ENCODE results near the gene GLYR1. TPM values are rescaled to one million over a fixed set of nuclear protein-coding genes. Genes with fewer than 3 reads are reported as not detected.
A peak's percentile ranks its signal among the peaks of the same experiment; 100 is the strongest.

GLYR1 gene
- total RNA-seq, 1 donor from 2014 or later, result 49.9 TPM

GRCh38 chr16:4879049-4879448, 32.0 kb upstream of the GLYR1 start:
- no peak for ATAC-seq

- peak; percentile 11 for ATAC-seq
These were observed 30.2 kb upstream of the GLYR1 start for GRCh38 chr16:4877380-4877685.

DNA sequence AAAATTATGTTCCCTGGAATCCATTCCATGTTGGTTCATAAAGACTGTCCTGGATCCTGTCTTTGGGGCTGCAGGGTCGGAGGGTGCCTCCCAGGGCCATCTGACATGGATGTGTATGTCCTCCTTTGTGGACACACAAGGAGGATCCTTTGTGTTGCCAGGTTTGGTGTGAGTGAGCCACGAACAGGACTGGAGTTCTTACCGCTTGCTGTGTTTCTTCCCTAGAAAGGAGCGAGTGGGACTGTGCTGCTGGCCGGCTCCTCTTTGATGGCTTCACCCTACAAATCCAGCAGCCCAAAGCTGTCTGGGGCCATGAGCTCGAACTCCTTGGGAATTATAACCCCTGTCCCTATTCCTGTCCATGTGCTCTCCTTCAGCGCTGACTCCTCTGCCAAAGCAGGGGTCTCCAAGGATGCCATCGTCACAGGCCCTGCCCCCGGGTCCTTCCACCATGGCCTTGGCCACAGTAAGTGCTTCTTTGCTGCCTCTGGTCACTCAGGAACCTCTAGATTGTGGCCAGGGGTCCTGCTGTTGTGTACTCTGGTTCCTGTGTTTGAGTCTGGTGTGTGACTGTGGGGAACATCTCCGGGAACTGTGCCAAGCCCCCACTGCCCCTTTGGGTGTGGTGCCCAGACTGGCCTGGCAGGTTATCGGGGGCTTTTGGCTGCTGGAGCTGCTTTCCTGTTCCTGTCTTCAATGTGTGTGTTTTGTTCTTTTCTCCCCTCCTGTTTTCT, 29.7 kb upstream of the GLYR1 start:
- ATAC-seq, result peak; percentile 5

DNA sequence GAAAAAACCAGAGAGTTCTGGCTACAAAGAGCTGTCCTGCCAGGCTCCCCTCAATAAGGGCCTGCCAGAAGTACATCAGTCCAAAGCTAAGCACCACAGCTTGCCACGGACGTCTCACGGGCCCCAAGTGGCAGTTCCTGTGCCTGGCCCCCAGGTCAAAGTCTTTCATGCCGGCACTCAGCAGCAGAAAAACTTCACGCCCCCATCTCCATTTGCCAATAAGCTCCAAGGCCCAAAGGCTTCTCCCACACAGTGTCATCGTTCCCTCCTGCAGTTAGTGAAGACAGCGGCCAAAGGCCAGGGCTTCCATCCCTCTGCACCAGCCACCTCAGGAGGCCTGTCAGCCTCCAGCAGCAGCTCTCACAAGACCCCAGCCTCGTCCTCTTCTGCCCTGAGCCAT, 27.6 kb upstream of the GLYR1 start:
- ATAC-seq, result no peak

- no peak for ATAC-seq
These were observed 26.0 kb upstream of the GLYR1 start for GRCh38 chr16:4873091-4873490.

GRCh38 chr16:4871071-4871470, 24.0 kb upstream of the GLYR1 start:
- no peak for ATAC-seq

DNA sequence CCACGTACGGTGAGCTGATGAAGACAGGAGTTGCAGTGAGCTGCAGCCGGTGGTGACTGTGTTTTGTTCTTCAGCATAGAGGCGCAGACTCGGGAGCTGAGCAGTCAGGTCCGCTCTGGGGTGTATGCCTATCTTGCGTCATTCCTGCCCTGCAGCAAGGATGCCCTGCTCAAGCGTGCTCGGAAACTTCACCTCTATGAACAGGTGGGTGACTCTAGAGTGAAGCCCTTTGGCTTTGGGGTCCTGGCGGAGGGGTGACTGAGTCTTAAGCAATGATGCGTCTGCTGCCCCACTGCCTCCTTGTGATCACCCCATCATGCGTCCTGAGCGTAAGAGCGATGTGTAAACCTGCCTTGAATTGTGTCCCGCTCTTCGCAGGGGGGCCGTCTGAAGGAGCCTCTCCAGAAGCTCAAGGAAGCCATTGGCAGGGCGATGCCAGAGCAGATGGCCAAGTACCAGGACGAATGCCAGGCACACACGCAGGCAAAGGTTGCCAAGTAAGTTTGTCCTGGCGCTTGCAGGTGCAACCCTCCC, 23.1 kb upstream of the GLYR1 start:
- ATAC-seq, result peak; percentile 34

- ATAC-seq, result peak; percentile 66
These were observed 22.2 kb upstream of the GLYR1 start for GRCh38 chr16:4869147-4869805.

DNA sequence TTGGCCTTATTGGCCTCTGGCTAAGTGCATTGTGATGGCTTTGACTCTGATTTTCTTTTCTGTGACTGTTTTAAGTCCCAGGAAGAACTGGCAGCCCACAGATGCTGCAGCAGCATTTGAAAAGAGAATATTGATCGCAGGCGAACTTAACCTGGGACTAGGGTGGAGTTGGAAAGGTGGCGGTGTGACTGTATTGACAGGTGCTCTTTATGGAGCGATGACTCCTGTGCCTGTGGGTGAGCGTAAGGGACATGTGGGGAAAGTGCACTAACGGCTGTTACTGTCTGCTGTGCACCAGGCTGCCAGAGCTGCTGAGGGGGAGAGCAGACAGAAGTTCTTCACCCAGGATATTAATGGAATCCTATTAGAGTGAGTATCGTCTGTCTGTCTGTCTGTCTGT, 21.4 kb upstream of the GLYR1 start:
- ATAC-seq, result no peak

GRCh38 chr16:4868026-4868425, 20.9 kb upstream of the GLYR1 start:
- no peak for ATAC-seq

DNA sequence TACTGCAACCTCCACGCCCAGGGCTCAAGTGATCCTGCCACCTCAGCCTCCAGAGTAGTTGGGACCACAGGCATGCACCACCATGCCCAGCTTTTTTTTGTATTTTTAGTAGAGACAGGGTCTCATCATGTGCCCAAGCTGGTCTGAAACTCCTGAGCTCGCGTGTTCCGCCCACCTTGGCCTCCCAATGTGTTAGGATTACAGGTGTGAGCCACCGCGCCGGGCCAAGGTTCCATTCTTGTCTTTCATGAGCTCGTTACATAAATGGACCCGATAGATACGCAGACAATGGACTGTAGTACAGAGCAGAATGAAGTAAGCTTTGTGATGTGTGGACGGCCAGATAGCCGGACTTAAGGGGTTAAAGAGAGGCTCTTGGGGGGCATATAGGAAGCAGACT, 19.5 kb upstream of the GLYR1 start:
- ATAC-seq, result no peak

DNA sequence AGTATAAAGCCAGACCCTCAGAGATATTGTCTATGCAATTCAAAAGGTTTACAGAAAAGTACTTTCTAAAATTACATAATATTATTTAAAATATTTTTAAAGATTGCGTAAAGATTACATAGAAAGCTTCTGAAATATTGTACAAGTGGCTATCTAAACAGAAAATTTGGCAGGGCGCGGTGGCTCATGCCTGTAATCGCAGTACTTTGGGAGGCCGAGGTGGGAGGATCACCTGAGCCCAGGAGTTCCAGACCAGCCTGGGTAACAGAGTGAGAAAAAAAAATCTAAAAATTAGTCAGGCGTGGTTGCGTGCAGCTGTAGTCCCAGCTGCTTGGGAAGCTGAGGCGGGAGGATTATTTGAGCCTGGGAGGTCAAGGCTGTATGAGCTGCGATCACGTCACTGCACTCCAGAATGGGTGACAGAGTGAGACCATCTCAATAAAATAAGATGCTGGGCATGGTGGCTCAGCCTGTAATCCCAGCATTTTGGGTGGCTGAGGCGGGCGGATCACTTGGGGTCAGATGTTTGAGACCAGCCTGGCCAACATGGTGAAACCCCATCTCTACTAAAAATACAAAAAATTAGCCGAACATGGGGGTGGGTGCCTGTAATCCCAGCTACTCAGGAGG, 18.3 kb upstream of the GLYR1 start:
- ATAC-seq, result no peak

- ATAC-seq, result no peak
These were observed 17.6 kb upstream of the GLYR1 start for GRCh38 chr16:4864728-4865127.

DNA sequence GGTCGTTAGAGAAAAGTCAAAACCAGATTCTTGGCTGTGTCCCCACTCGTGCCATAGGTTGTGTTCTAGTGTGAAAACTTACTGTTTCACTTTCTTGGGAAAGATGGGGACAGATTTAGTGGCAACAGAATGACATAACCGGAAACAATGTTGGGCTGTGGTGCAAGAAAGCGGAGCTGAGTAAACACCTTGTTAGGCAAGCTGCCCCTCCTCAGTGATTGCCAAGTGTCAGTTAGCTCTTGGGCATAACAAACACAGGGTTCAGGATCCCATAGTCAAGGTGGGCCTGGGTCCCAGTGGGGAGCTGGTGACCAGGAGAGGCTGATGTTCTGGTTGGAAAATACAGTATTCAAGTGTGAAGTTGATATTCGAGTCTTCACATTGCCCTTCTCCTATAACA, 15.6 kb upstream of the GLYR1 start:
- no peak for ATAC-seq

DNA sequence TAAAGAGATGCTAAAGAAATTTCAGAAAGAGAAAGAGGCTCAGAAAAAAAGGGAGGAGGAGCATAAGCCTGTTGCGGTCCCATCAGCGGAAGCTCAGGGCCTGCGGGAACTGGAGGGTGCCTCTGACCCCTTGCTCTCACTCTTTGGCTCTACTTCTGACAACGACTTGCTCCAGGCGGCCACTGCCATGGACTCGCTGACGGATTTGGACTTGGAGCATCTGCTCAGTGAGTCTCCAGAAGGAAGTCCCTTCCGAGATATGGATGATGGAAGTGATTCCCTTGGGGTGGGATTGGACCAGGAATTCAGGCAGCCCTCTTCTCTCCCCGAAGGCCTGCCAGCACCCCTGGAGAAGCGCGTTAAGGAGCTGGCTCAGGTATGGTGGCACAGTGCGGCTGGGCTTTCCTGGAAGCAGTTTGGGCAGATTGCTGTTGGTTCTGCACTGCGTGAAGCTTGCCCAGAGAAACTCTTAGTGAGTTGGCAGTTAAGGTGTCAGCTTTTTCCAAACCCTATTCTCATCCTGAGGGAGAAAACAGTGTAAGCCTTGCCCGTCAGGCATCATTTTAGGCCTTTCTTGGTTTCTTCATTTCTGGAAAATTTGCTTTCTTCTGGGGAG, 13.7 kb upstream of the GLYR1 start:
- ATAC-seq, result no peak

DNA sequence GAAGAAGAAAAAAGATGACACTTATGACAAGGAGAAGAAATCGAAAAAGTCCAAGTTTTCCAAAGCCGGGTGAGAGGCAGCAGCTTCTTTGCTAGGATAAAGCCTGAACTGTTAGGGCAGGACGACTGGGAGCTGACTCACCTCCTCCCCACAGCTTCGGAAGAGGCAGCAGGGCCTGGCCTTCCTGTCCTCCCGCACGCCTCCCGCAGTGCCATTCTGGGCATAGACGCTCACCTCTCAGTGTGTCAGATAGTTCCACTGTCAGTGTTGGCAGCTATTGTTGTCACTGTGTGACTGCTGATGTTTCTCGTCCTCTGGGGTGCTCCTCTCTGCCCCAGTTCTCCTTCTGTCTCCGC, 12.8 kb upstream of the GLYR1 start:
- ATAC-seq, result peak; percentile 41

DNA sequence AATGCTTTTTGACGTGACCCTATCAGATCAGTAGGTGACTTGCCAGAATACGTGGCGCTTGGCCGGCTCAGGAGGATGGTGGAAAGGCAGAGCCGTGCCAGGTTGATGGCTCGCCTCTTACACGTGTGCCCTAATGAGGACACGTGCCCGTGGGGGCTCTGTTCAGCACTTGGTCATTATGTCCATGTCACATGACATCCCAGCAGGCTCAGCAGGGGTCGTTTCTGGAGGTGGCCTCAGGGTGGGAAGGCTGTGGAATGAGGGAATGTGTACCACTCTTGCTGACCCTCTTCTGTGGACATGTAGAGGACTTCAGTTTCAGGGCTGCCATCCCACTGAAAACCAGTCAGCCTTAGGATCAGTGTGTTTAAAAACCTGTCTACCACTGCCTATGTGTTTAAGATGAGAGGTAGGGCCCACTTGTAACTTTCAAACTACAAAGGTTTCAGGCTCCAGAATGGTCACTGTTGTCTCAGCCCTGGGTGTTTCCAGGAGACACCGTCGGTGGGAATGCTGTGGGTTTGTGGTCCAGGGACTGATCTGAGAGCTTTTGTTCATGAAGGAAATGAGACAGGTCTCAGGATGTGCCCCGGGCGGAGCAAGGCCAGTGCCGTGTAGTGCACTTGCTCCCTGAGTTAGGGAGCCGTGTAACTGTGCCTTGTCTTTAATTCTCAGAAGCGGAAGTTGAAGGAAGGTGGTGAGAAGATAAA, 12.3 kb upstream of the GLYR1 start:
- ATAC-seq, result no peak

- no peak for ATAC-seq
These were observed 8.7 kb upstream of the GLYR1 start for GRCh38 chr16:4855804-4856203.

DNA sequence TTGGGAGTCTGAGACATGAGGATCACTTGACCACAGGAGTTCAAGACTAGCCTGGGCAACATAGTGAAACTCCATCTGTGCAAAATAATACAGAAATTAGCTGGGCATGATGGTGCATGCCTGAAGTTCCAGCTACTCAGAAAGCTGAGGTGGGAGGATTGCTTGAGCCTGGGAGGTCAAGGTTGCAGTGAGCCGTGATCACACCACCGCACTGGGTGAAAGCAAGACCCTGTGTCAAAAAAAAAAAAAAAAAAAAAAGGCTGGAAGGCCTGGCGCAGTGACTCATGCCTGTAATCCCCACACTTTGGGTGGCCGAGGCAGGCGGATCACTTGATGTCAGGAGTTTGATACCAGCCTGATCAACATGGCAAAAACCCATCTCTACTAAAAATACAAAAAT, 8.3 kb upstream of the GLYR1 start:
- ATAC-seq, result no peak

- peak; percentile 40 for ATAC-seq
These were observed 5.3 kb upstream of the GLYR1 start for GRCh38 chr16:4852221-4852872.

DNA sequence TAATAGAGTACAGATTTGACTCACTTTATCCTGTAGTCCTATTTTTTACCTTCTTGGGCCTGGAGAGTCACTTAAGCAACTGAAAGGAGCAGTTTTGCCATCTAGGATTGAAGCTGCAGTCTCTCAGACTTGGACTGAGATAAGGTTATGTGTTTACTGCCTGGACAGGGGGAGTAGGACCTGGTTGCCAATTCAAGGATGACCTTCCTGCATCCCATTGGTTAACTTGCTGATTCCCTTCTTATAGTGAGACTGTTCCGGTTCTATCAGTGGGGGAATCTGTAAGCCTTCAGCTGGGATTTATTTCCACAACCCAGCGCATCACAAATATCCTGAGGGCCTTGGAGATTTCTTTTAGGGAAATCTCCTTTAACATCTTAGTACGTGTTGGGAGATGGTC, 3.1 kb upstream of the GLYR1 start:
- ATAC-seq, result no peak

All from esophagus mucosa (tissue), 1 donor.